Embryonic facial prominence (tissue), 1 donor: ENCODE results near the gene KRT9.
A peak's percentile ranks its signal among the peaks of the same experiment; 100 is the strongest.
"Not testable (repeated sequence)": the region's sequence is repeated elsewhere in the genome, so short reads cannot be mapped to it uniquely, and the experiment has no call there.

Experiments used
- DNase-seq: peaks from one replicate; pipeline ENCODE4 v3.0.0-alpha.2; 2016; ENCODE audit errors: extremely low spot score

The KRT9 gene

DNA sequence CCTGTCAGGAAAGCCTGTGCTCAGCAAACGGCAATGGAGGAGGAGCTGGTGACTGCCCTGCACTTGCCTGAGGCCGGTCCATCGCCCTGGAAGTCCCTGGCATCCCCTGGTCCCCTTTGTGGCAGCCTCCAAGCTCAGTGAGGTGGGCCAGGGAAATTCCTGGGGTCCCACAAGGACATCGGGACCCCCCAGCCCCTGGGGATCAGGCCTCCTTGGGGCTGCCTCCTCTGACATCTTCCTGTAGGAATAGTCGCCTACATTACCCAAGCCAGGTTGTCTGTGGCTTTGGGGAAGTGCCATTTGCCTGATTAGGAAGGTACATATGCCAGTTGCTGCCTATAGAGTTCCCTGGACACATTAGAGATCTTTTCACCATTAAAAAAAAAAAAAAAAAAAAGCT lies 7.1 kb upstream of the KRT9 start:
- DNase-seq = no peak

GRCh38 chr17:41578538-41578937 lies 6.7 kb upstream of the KRT9 start:
- DNase-seq = no peak

GRCh38 chr17:41576740-41577139 lies 4.9 kb upstream of the KRT9 start:
- DNase-seq = not testable (repeated sequence)

- no peak for DNase-seq
These were observed 3.5 kb upstream of the KRT9 start for GRCh38 chr17:41575336-41575735.

DNA sequence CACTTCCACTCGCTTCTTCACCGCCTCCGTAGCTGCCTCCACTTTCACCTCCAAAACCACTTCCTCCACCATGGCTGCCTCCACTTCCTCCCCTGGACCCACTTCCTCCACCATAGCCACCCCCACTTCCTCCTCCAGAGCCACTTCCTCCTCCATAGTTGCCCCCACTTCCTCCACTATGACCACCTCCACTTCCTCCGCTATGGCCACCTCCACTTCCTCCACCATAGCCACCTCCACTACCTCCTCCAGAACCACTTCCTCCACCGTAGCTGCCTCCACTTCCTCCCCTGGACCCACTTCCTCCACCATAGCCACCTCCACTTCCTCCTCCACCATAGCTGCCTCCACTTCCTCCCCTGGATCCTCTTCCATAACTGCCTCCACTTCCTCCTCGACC lies 4.5 kb downstream of the KRT9 start:
- no peak for DNase-seq

DNA sequence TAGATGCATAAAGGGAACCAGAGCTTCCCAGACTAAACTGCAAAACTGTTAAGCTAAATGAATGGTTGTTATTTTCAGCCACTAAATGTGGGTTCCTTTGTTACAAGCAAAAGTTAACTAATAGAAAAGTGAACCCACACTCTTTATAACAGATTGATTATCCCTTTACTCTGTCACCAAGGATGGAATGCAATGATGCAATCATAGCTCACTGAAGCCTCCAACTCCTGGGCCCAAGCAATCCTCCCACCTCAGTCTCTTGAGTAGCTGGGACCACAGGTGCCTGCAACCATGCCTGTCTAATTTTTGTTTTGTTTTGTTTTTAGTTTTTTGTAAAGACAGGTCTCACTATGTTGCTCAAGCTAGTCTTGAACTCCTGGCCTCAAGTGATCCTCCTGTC lies 6.5 kb downstream of the KRT9 start:
- DNase-seq = no peak

GRCh38 chr17:41563607-41564170 lies 8.2 kb downstream of the KRT9 start:
- no peak for DNase-seq

- DNase-seq = no peak
These were observed 10.3 kb downstream of the KRT9 start for GRCh38 chr17:41561554-41561953.

GRCh38 chr17:41559548-41559947 lies 12.3 kb downstream of the KRT9 start:
- DNase-seq = no peak

DNA sequence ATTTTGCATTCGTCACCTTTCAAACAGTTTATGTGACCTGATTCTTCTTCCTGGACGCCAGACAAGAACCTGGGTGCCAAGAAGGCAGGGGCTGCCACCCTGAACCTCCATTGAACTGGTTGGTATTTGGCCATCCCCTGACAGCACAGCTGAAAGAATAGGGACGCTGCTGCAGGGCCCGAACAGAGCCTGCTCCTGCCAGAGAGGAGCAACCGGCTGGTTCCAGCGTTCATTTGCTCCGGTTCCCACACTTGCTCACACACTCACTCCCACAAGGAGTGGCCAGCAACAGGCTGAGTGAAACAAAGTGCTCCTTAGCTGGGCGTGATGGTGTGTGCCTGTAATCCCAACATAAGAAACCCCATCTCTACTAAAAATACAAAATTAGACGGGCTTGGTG lies 14.9 kb downstream of the KRT9 start:
- no peak for DNase-seq

DNA sequence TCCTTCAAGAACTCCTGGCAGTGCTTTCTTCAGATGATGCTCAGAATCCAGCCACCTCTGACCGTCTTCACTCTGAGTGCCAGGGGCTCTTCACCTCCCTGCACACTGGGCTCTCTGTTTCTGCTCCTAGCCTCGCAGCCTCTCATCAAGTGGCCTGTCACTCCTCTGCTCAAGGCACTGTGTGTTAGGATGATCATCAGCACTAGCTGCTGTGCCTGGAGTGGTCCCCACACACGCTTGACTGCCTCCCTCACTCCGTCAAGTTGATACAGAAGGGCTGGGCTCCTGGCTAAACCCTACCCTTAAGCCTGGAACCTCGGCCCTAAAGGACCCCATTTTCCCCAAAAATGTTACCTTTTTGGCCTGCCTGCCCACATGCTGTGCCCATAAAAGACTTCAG lies 15.6 kb downstream of the KRT9 start:
- DNase-seq = no peak

DNA sequence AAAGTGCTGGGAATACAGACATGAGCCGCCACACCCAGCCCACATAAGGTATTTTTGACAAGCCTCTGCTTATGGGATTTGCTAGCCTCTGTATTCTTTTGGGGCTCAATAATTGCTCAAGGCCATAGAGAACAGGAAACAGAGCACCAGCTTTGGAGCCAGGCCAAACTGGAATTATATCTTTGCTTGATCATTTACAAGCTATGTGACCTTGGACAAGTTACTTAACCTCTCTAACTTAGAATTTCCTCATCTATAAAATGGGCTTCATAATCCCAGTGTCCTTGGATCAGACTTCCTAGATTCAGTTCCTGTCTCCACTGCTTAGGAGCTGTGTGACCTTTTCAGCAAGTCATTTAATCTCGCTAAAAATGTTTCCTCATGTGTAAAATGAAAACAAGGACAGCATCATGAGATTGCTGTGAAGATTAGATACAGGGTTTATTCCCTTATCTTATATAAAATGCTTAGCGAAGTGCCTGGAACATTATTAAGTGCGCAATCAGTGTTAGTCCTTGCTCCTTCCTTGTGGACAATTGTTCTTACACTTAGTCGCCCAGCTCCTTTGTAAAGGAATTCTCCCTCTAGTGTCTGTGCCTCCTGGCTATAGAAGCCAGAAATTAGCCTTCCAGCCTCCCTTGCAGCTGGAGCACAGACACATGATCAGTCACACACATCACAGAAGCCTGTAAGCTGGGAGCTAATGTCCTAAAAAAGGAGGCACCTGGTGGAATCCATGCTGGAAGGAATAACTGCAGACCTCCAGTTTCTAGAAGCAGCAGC lies 16.6 kb downstream of the KRT9 start:
- no peak for DNase-seq

GRCh38 chr17:41553987-41554680 lies 17.7 kb downstream of the KRT9 start:
- DNase-seq = no peak

DNA sequence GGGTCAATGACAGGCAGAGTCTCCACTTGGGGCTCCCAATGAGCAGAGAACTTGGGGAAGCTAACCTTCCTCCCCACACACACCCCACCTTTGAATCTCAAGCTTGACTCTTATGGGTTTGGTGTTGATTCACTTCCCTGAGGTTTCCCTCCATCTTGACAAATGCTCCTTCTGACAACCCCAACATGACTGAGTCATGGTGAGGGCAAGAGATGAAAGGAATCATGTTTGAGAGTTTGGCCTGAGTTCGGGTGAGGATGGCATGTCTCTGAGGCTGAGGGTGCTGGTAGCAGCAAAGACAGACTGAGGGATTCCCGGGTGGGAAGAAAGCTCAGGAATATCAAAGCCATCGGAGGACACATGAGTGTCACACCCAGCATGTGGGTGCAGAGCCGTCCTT lies 18.7 kb downstream of the KRT9 start:
- no peak for DNase-seq

- DNase-seq = no peak
These were observed 19.4 kb downstream of the KRT9 start for GRCh38 chr17:41552455-41552854.

- DNase-seq = no peak
These were observed 20.5 kb downstream of the KRT9 start for GRCh38 chr17:41551365-41551764.

DNA sequence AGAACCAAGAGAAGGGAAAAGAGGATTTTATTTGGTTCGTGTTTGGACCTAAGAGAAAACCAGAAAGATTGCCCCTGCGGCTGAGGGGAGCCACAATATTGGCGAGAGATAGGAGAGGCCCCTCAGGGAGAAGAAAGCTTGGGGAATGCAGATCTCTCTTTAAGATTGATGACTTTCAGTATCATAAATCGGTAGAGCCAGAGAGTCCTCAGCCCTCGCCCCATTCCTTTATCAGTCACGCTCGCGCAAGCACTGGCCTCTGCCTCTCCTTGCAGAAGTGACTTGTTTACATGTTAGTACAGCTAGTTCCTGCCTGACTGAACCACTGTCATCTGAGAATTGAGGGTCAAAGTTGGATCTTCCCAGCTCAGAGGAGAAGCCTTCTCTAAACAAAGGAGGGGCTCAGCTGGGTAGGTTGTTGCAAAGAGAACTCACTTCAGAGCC lies 22.2 kb downstream of the KRT9 start:
- DNase-seq = no peak

GRCh38 chr17:41548844-41549595 lies 22.8 kb downstream of the KRT9 start:
- DNase-seq = peak; percentile 73

- DNase-seq = no peak
These were observed 23.7 kb downstream of the KRT9 start for GRCh38 chr17:41547921-41548843.

DNA sequence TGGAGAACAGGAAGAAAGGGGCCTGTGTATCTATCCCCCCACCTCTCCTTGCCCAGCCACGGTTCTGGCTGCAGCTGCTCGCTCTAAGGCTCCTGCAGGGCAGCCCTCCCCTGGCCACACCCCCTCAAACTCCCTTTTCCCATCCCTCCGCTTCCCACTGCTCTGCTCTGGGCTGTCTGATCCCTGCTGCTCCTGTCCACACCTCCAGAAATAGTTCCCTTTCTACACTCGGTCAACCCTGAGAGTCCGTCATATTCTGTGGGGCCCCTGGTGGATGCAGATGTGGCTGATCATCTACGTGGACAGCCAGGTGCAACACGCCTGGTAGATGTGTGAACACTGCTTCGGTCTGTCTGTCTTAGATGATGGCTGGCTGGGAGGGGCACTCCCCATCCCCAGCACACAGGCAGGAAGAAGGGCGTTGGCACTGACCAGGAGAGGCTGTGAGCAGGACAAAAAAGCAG lies 24.4 kb downstream of the KRT9 start:
- no peak for DNase-seq

DNA sequence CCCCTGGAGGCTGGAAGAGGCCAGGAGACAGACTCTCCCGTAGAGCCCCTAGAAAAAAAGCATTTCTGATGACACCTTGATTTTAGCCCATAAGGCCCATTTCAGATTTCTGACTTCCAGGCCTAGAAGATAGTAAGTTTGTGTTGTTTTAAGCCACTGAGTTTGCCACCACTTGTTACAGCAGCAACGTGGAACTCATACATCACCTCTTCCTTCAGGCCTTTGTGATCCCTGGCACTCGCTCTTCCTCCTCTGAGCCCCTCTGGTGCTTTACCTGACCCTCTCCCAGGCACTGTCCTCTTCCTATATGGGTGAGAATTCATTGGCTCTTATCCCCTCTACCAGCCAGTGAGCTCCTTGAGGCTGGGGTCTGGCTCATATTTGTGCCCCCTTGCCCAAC lies 25.0 kb downstream of the KRT9 start:
- no peak for DNase-seq
